Stimulated activated CD4-positive, alpha-beta T cell treated with anti-CD3 and anti-CD28 coated beads, Interleukin-15, amount 100 ng/mL, for 48 hours (primary cell): Measurements from ENCODE around the gene LITAF.
"Not testable (repeated sequence)": the region's sequence is repeated elsewhere in the genome, so short reads cannot be mapped to it uniquely, and the experiment has no call there.

Experiments
- DNase-seq, 2 donors: peaks; one replicate each; pipeline ENCODE4 v3.0.0-alpha.2; 2020; ENCODE audit warnings: low read depth in 2 of 2

Gene LITAF

DNA sequence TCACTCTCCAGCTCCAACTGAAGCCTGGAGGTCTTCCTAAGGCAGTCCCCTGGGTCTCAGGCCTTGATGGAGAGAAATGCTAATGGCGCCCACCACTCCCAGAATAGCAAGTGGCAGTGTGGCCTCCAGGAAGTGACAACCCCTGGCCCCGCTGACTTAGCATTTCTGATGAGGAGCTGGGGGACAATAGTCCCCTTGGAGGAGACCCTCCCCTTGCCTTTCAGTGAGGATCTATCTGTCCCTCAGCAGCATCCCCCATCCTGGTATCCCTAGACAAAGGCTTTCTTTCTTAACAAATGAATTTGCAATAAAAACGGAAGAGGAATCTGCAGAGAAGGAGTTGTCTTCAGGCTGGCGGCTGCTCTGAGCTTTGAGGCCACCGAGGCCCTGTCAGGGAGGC lies 68.8 kb downstream of the LITAF start:
- no peak for DNase-seq

DNA sequence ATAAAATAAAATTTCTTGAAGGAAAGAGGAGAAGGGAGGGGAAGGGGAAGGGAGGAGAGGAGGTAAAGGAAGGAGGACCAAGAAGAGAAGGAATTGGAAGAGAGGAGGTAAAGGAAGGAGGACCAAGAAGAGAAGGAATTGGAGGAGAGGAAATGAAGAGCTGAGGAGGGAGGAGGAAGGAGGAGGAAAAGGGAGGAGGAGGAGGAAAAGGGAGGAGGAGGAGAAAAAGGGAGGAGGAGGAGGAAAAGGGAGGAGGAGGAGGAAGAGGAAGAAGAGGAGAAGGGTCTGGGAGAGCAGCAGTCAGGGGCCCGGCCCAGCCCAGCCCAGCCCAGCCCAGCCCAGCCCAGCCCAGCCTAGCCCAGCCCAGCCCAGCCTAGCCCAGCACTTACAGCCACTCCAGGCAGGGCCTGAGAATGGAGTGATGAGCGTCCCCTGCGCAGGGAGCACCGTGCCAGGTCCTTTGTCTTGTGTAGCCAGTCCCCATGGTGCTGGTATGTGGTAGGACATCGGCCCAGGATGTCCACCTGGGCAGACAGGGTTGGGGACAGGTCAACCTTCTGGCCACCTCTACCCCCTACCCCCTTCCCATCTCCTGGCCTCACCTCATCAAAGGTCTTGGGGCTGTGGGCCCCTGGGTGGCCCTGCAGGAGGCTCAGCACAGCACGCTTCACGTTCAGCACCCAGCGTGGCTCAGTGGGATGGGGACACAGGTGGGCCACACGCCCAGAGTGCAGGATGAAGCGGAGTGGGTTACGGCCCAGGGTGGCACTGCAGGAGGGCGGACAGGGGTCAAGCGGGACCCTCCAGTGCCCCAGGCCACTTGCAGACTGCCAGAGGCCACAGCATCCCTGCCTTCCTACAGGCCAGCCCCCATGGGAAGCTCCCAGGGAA lies 70.9 kb downstream of the LITAF start:
- no peak for DNase-seq

DNA sequence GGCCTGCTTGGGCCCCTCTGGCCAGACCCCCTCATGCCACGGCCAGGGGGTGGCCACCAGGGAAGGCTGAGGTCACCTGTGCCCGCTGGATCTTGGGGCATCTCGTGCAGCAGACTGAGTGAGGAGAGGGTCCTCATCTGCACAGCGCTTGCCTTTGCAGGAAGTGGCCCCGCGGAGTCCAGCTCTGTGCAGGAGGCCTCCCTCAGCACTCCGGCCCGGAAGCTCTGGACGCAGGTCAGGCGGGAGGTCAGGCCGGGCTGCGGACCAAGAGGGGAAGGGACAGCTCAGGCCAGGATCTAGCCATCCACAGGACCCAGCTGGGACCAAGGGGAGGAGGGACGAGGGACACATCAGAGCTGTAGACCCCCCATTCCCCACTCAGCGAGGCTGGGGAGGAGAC lies 72.4 kb downstream of the LITAF start:
- no peak for DNase-seq

DNA sequence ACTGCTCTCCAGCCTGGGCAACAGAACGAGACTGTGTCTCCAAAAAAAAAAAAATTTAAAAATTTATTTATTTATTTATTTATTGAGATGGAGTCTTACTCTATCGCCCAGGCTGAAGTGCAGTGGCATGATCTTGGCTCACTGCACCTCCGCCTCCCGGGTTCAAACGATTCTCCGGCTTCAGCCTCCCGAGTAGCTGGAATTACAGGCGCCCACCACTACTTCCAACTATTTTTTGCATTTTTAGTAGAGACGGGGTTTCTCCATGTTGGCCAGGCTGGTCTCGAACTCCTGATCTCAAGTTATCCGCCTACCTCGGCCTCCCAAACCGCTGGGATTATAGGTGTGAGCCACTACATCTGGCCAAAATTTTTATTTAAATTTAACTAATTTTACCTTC lies 73.4 kb downstream of the LITAF start:
- DNase-seq: not testable (repeated sequence)

DNA sequence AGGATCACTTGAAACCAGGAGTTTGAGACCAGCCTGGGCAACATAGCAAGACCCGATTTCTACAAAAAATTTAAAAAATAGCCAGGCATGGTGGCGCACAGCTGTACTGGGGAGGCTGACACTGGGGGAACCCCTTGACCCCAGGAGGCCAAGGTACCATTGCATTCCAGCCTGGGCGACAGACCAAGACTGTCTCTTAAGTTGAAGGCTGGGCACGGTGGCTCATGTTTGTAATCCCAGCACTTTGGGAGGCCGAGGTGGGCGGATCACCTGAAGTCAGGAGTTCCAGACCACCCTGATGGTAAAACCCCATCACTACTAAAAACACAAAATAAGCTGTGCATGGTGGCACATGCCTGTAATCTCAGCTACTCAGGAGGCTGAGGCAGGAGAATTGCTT lies 74.9 kb downstream of the LITAF start:
- no peak for DNase-seq

DNA sequence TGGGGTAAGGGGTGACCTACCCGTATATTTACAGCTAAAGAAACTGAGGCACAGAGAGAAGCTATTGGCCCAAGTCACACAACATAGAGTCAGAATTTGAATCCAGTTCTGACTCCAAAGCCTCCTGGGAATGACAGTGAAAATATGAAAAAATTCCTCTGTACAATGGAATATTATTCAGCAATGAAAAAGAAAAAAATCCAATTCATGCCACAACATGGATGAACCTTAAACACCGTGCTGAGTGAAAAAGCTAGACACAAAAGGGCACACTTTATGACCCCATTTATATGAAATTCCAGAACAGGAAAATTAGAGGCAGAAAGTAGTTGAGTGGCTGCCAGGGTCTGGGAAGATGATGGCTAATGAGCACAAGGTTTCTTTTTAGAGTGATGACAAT lies 75.4 kb downstream of the LITAF start:
- no peak for DNase-seq

DNA sequence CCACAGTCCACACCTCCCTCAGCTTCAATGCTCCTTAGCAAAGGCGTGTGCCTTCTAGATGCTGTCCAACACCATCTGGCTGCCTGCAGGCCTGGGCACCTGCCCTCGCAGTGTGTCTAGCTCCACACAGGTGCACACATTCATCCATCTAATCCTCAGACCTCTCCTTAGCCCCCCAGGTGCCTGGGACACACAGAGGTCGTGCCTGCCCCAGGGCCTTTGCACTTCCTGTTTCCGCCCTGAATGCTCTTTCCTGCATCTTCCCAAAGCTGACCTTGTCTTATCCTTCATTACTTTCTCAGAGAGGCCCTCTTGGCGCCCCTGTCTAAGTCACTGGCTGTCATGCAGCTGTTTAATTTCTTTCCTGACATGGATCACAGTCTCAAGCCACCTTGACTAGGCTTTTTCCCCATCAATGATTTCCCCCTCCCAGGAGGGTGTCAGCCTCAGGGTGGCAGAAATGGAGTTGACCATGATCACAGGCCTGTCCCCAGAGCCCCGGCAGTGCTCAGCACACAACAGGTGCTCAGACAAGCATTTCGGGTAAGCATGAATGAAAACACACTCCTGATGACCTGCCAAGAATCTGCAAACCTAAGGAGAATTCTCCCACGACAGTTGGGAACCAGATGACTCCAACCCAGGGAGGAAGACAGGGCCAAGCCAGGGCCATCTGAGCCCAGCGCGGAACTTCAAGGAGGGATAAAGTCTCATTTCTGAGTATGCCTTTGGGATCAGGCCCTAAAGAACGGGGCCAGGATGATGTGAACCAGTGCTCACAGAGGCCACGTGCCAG lies 76.3 kb downstream of the LITAF start:
- DNase-seq: no peak

DNA sequence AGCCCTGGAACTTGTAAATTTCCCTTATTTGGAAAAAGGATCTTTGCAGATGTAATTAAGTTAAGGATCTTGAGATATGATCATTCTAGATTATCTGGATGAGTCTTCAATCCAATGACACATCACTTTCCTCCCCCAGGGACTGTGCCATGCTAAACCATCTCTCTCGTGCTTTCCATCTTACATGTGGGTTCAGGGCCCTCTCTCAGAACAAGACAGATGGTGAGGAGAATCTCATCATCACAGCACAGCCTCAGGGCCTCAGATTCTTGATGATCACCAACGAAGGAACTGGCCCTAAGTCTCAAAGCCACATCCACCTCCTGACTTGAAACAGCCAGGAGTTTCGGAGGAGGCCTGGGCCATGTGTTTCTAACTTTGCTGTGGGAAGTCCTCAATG lies 78.7 kb downstream of the LITAF start:
- DNase-seq: no peak

DNA sequence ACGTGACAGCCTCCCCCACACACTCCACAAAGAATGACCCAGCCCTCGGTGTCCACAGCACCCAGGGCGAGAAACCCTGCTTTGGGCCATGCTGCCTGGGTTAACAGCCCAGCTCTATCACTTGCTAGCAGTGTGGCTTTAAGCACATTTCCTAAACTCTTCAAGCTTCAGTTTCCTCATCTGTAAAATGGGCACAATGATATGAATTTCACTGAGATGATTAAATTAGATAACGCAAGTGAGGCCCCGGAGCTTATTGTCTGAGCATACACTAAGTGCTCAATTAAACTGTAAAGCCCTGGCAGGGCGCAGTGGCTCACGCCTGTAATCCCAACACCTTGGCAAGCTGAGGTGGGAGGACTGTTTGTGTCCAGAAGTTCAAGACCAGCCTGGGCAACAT lies 79.4 kb downstream of the LITAF start:
- no peak for DNase-seq

DNA sequence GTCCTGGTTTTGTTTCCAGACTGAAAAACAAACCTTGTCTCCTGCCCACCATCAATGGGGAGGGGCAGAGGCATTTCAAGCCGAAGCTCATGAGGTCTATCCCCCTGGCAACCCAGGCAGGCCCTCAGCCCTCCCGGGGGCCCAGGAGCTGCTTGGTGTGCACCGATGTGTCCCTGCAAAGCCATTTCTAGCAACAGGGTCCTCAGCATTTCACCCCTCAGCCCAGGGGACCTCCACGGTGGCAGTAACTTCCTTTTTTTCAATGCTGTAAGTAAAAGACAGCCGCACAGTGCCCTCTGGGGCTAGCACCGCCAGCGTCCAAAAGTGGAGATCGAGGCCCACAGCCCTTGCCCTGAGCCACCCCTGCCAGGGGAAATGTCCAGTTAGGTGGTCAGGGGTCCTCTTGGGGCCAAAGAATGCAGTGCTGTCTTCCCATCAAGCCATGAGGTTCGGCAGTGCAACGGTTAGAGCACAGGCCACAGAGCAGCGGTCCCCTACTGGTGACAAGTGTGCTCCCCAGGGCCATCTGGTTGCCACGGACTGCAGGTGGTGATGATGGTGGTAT lies 79.9 kb downstream of the LITAF start:
- DNase-seq: no peak

DNA sequence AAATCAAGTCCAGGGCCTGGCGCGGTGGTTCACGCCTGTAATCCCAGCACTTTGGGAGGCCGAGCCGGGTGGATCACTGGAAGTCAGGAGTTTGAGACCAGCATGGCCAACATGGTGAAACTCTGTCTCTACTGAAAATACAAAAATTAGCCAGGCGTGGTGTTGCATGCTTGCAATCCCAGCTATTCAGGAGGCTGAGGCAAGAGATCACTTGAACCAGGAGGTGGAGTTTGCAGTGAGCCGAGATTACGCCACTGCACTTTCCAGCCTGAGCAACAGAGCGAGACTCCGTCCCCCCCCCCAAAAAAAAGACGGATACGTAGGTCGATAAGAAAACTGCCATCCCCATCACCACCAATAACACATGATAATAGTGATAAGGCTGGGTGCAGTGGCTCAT lies 82.5 kb downstream of the LITAF start:
- not testable (repeated sequence) for DNase-seq

DNA sequence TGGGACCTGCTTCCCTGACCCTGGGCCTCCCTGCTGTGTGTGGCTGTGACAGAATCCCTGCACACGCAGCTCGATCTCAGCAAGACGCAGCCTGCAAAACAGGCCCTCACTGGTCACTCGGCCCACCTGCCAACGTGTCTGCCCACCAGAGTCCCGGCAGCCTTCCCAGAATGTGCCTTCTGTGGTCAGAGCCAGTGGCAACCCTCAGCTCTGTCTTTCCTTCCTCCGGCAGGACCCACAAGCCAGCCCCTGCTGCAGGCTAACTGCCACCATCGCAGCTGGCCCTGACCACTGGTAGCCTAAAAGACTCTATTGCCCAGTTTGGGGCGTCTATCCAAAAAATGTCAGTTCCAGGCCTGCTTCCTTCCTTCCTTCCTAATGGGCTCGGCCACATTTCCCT lies 83.2 kb downstream of the LITAF start:
- no peak for DNase-seq

DNA sequence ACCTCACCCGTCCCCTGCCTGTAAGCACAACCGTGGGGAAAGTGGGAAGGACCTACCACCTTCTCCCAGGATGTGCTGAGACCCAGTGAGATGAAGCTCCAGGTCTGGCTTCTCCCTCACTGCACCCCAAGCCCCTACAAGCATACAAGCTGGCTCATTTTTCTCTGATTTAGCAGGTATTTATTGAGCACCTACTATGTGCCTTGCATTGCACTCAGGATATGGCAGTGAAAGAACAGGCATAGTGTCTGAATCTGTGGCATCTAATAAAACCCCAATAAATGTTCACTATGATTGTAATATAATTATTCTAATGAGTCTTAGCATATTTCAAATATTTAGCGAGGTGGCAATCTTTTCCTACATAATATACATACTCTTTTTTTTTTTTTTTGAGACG lies 84.5 kb downstream of the LITAF start:
- no peak for DNase-seq

DNA sequence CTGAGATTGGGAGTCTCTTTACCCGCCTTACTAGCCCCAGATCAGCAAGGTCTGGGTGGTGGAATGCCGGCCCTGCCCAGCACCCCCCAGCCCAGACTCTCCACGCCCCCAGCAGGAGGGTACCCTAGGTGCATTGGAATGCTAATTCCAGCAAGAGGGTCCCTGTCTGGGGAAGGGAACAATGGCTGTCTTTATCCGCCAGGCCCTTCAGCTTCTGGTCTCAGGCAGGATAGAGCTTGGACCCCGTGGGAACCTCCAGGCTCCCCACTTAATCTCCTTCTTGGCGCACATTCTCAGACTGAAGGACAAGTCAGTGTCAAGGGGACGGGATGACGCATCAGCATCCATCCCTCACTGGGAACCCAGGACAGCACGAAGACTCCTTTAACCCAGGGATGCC lies 85.1 kb downstream of the LITAF start:
- no peak for DNase-seq

DNA sequence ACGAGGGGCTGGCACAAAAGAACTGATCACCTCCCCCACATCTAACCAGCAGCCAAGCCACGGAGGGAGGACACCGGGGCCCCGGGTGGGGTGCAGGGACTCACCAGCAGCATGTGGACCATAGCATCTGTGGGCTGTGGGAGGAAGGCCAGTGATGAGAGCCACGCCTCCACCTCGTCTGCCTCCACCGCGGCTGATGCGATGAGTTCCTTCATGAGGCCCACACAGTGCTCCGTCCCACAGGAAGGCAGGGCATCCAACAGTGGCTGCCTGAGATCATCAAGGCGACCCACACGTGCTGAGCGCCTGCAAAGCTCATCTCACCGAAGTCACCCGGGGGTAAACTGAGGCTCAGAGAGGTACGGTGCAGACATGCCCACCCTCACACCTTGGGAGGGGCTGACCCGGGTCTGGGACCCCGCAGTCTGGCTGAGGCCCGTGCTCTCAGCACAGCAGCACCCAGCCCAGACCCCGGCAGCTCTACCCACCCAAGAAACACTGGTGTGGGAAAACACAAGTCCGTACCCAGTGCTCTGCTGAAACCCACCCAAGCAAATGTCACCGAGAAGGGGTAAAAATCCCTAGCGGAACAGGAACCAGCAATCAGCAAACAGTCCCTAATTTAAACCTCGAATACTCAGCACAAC lies 85.9 kb downstream of the LITAF start:
- no peak for DNase-seq

DNA sequence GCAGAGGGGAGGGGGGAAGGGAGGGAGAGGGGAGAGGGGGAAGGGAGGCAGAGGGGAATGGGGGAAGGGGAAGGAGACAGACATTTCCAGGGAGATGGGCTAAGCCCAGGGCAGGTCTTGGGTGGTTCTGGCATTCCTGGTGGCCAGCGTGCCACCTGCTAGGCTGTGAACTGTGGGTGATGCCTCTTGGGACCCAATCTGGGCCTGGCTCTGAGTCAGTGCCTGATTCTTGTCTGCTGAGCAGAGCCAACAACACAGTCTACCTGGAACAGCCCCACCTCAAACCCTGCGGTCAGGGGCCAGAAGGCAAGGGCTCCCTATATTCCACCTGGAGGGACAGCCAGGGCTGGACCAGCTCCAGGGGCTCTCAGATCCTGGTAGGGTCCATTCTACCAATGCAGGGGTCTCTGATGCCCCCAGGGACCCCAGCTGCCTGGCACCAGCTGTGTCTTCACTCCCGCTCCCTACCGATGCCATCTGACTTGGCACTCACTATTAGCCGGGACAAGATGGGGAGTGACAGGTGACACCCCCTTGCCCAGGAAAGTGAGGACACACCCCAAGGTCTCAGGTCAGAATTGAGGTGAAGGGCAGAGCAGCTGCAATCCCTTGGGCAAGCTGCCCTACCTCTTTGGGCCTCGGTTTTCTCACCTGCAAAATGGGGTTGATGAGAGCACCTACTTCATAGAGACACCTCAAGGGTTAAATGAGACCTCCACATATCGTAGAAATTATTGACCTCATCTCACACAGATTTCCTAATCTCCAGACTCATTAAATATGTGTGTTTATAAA lies 87.2 kb downstream of the LITAF start:
- no peak for DNase-seq

DNA sequence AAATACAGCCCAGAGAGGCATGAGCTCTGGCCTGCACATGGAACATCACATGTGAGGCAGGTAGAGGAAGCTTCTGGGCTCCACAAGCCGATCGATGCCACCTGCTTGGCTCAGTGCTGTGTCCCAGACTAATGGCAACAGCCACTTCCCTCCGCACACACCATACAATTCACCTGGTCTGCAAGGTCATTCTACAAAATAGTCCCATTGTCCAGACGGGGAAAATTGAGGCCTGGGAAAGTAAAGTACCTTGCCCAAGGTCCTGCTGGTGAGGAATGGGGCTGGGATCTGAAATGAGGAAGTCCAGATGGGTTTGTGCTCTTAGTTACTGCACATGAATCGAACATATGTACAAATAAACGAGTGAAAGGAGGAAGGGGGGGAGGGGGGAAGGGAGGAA lies 88.0 kb downstream of the LITAF start:
- DNase-seq: no peak

DNA sequence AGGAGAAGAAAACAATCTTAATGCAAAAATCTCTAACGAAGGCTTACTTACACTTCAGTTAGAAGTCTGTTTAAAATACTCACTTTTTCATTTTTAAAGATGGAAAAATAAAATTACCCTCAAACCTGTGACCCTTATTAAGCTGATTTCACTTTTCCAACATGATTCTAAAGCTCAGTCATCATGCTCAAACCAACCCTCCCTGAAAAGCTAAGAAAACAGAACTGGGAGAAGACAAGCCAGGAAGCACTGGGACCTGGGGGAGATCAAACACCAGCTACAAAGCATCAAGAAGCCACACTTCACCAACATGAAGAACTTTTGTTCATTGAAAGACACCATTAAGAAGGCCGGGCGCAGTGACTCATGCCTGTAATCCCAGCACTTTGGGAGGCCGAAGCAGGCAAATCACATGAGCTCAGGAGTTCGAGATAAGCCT lies 88.8 kb downstream of the LITAF start:
- DNase-seq: no peak
